Skeletal muscle tissue (tissue), 4 donors: Measurements from ENCODE around the gene NUP107. TPM values are rescaled to one million over a fixed set of nuclear protein-coding genes. Genes with fewer than 3 reads are reported as not detected.

Source experiments
- H3K27ac ChIP-seq: one replicate; pipeline ENCODE4 v1.7.0; 2013; ENCODE audit warnings: mild to moderate bottlenecking, low read depth, low read length, inconsistent platforms
- H3K27me3 ChIP-seq, 3 donors: one replicate each; pipeline ENCODE4 v1.7.0; 2013; ENCODE audit warnings: low read length in 3 of 3; ENCODE audit not compliant: control insufficient read depth in 3 of 3, insufficient read depth in 3 of 3
- H3K36me3 ChIP-seq, 3 donors: one replicate each; pipeline ENCODE4 v1.7.0; 2013; ENCODE audit warnings: low read length in 3 of 3; ENCODE audit not compliant: control insufficient read depth in 3 of 3, insufficient read depth in 3 of 3
- H3K4me1 ChIP-seq, 3 donors: one replicate each; pipeline ENCODE4 v1.7.0; 2013; ENCODE audit warnings: low read length in 3 of 3, mild to moderate bottlenecking in 3 of 3; ENCODE audit not compliant: control insufficient read depth in 3 of 3, insufficient read depth in 3 of 3
- H3K4me3 ChIP-seq, 3 donors: one replicate each; pipeline ENCODE4 v1.7.0; 2013; ENCODE audit warnings: low read length in 3 of 3
- H3K9ac ChIP-seq, 3 donors: one replicate each; pipeline ENCODE4 v1.7.0; 2013; ENCODE audit warnings: low read length in 3 of 3, mild to moderate bottlenecking in 3 of 3, moderate library complexity in 2 of 3, low read depth in 1 of 3
- H3K9me3 ChIP-seq, 3 donors: one replicate each; pipeline ENCODE4 v1.7.0; 2013; ENCODE audit warnings: low read length in 3 of 3; ENCODE audit not compliant: control insufficient read depth in 3 of 3
- total RNA-seq: library from RNA; depleted of rRNA; stranded (reverse); fragments of >200 nt; gene quantifications from one replicate; pipeline ENCODE4 v1.2.3, GENCODE V29; 2014
- donor health status: Osteomylitis.

Gene NUP107
- total RNA-seq, 1 donor from 2014 or later = 42.8 TPM

- Histone ChIP-seq H3K27ac (no peak overlapping the region), H3K27me3 (no peaks in the 10 kb centered on the region), H3K9me3 (no peaks in the 10 kb centered on the region), H3K4me1 (no peaks in the 10 kb centered on the region), H3K36me3 (no peaks in the 10 kb centered on the region), H3K4me3 (no peak overlapping the region), H3K9ac (no peak overlapping the region)
These were observed 98.6 kb downstream of the NUP107 start for GRCh38 chr12:68785358-68785757.

GRCh38 chr12:68785823-68786222 lies 99.0 kb downstream of the NUP107 start:
- Histone ChIP-seq H3K9me3 (no peaks in the 10 kb centered on the region), H3K9ac (no peak overlapping the region), H3K27ac (no peak overlapping the region), H3K4me1 (no peaks in the 10 kb centered on the region), H3K36me3 (no peaks in the 10 kb centered on the region), H3K4me3 (no peak overlapping the region), H3K27me3 (no peaks in the 10 kb centered on the region)

GRCh38 chr12:68786929-68787328 lies 100.2 kb downstream of the NUP107 start:
- Histone ChIP-seq H3K36me3 (no peaks in the 10 kb centered on the region), H3K4me3 (no peak overlapping the region), H3K9me3 (no peaks in the 10 kb centered on the region), H3K9ac (no peak overlapping the region), H3K27ac (peak overlapping the region; percentile 50), H3K4me1 (no peaks in the 10 kb centered on the region), H3K27me3 (no peaks in the 10 kb centered on the region)

- H3K36me3 ChIP-seq = no peaks in the 10 kb centered on the region
- no peak overlapping the region for H3K9ac ChIP-seq
- no peak overlapping the region for H3K4me3 ChIP-seq
- no peaks in the 10 kb centered on the region for H3K9me3 ChIP-seq
- no peaks in the 10 kb centered on the region for H3K27me3 ChIP-seq
- H3K27ac ChIP-seq = no peak overlapping the region
- no peaks in the 10 kb centered on the region for H3K4me1 ChIP-seq
These were observed 101.9 kb downstream of the NUP107 start for GRCh38 chr12:68788554-68789143.

GRCh38 chr12:68789144-68789878 lies 102.5 kb downstream of the NUP107 start:
- Histone ChIP-seq H3K27ac (no peak overlapping the region), H3K4me1 (no peaks in the 10 kb centered on the region), H3K27me3 (no peaks in the 10 kb centered on the region), H3K4me3 (no peak overlapping the region), H3K9ac (no peak overlapping the region), H3K9me3 (no peaks in the 10 kb centered on the region), H3K36me3 (no peaks in the 10 kb centered on the region)

- H3K27ac ChIP-seq = no peak overlapping the region
- H3K4me1 ChIP-seq = no peaks in the 10 kb centered on the region
- no peaks in the 10 kb centered on the region for H3K9me3 ChIP-seq
- no peak overlapping the region for H3K9ac ChIP-seq
- no peaks in the 10 kb centered on the region for H3K27me3 ChIP-seq
- H3K4me3 ChIP-seq = no peak overlapping the region
- no peaks in the 10 kb centered on the region for H3K36me3 ChIP-seq
These were observed 103.5 kb downstream of the NUP107 start for GRCh38 chr12:68790081-68790951.

GRCh38 chr12:68790952-68791234 lies 104.1 kb downstream of the NUP107 start:
- Histone ChIP-seq H3K9me3 (no peaks in the 10 kb centered on the region), H3K4me3 (no peak overlapping the region), H3K4me1 (no peaks in the 10 kb centered on the region), H3K27me3 (no peaks in the 10 kb centered on the region), H3K9ac (no peak overlapping the region), H3K36me3 (no peaks in the 10 kb centered on the region), H3K27ac (no peak overlapping the region)

GRCh38 chr12:68791897-68792481 lies 105.2 kb downstream of the NUP107 start:
- no peaks in the 10 kb centered on the region for H3K36me3 ChIP-seq
- H3K9me3 ChIP-seq = no peaks in the 10 kb centered on the region
- H3K4me3 ChIP-seq = no peak overlapping the region
- no peak overlapping the region for H3K27ac ChIP-seq
- no peaks in the 10 kb centered on the region for H3K27me3 ChIP-seq
- no peak overlapping the region for H3K9ac ChIP-seq
- H3K4me1 ChIP-seq = no peaks in the 10 kb centered on the region

- H3K9me3 ChIP-seq = no peaks in the 10 kb centered on the region
- H3K27me3 ChIP-seq = no peaks in the 10 kb centered on the region
- no peaks in the 10 kb centered on the region for H3K4me1 ChIP-seq
- H3K9ac ChIP-seq = no peak overlapping the region
- H3K36me3 ChIP-seq = no peaks in the 10 kb centered on the region
- H3K27ac ChIP-seq = no peak overlapping the region
- no peak overlapping the region for H3K4me3 ChIP-seq
These were observed 106.2 kb downstream of the NUP107 start for GRCh38 chr12:68792952-68793351.

GRCh38 chr12:68793436-68793835 lies 106.7 kb downstream of the NUP107 start:
- H3K9ac ChIP-seq = no peak overlapping the region
- no peaks in the 10 kb centered on the region for H3K9me3 ChIP-seq
- no peaks in the 10 kb centered on the region for H3K36me3 ChIP-seq
- no peaks in the 10 kb centered on the region for H3K4me1 ChIP-seq
- no peak overlapping the region for H3K4me3 ChIP-seq
- H3K27ac ChIP-seq = no peak overlapping the region
- H3K27me3 ChIP-seq = no peaks in the 10 kb centered on the region
